ENCODE measurements around the gene RHOB.

Gene RHOB

GRCh38 chr2:20403774-20404312 is 43.0 kb upstream of the RHOB start:
- DNase-seq (ENCODE audit: low read depth), result no peak
- no peak overlapping the region for H3K4me3 ChIP-seq (ENCODE audit: low read length)
- TF ChIP-seq, protein P1, sequence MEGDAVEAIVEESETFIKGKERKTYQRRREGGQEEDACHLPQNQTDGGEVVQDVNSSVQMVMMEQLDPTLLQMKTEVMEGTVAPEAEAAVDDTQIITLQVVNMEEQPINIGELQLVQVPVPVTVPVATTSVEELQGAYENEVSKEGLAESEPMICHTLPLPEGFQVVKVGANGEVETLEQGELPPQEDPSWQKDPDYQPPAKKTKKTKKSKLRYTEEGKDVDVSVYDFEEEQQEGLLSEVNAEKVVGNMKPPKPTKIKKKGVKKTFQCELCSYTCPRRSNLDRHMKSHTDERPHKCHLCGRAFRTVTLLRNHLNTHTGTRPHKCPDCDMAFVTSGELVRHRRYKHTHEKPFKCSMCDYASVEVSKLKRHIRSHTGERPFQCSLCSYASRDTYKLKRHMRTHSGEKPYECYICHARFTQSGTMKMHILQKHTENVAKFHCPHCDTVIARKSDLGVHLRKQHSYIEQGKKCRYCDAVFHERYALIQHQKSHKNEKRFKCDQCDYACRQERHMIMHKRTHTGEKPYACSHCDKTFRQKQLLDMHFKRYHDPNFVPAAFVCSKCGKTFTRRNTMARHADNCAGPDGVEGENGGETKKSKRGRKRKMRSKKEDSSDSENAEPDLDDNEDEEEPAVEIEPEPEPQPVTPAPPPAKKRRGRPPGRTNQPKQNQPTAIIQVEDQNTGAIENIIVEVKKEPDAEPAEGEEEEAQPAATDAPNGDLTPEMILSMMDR (conservative IDR thresholded peaks at IDR 0.05; ENCODE audit: low read length), result no peak

- TF ChIP-seq, protein P1 (conservative IDR thresholded peaks at IDR 0.05; ENCODE audit: low read length), result no peak
- DNase-seq (ENCODE audit: low read depth), result no peak
- H3K4me3 ChIP-seq (ENCODE audit: low read length), result no peak overlapping the region
Measured at GRCh38 chr2:20404950-20405349, 41.9 kb upstream of the RHOB start.

- TF ChIP-seq, protein P1 (conservative IDR thresholded peaks at IDR 0.05; ENCODE audit: low read length), result no peak
- no peak overlapping the region for H3K4me3 ChIP-seq (ENCODE audit: low read length)
- DNase-seq (ENCODE audit: low read depth), result no peak
Measured at GRCh38 chr2:20409039-20409438, 37.8 kb upstream of the RHOB start.

GRCh38 chr2:20410556-20411277 is 36.2 kb upstream of the RHOB start:
- H3K4me3 ChIP-seq (ENCODE audit: low read length), result no peak overlapping the region
- TF ChIP-seq, protein P1 (conservative IDR thresholded peaks at IDR 0.05; ENCODE audit: low read length), result no peak
- no peak for DNase-seq (ENCODE audit: low read depth)

- no peak overlapping the region for H3K4me3 ChIP-seq (ENCODE audit: low read length)
- TF ChIP-seq, protein P1 (conservative IDR thresholded peaks at IDR 0.05; ENCODE audit: low read length), result peak; percentile 98
- peak; percentile 81 for DNase-seq (ENCODE audit: low read depth)
Measured at GRCh38 chr2:20411361-20411894, 35.4 kb upstream of the RHOB start.

GRCh38 chr2:20414806-20415205 is 32.1 kb upstream of the RHOB start:
- no peak overlapping the region for H3K4me3 ChIP-seq (ENCODE audit: low read length)
- TF ChIP-seq, protein P1 (conservative IDR thresholded peaks at IDR 0.05; ENCODE audit: low read length), result no peak
- DNase-seq (ENCODE audit: low read depth), result no peak

DNA sequence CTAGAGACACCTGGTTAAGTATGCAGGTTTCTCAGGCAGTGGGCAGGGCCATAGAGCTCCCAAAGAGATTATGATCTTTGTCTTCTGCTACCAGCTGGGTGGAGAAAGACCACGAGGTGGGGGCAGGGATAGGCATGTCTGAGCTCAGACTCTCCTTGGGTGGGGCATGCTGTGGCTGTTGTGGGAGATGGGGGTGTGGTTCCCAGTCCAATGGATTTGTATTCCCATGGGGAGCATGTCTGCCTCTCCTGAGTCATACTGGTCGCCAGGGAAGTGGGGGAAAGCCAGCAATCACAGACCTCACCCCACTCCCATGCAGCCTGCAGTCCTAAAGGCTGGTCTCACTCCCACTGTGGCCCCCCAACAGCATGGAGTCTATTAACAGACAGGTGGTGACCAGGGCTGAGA is 31.4 kb upstream of the RHOB start:
- TF ChIP-seq, protein P1 (conservative IDR thresholded peaks at IDR 0.05; ENCODE audit: low read length), result no peak
- peak; percentile 52 for DNase-seq (ENCODE audit: low read depth)
- H3K4me3 ChIP-seq (ENCODE audit: low read length), result no peak overlapping the region

Measured in AG10803 (cell line).